Motor neuron (in vitro differentiated cells): ENCODE data around the gene PLEKHG4. TPM values are rescaled to one million over a fixed set of nuclear protein-coding genes. Genes with fewer than 3 reads are reported as not detected.
A peak's percentile ranks its signal among the peaks of the same experiment; 100 is the strongest.

ENCODE experiments used
- ATAC-seq, 8 experiments: fragments of 200-7000 bp; cut with Tn5 transposase; replicated peaks in 6 of 8; 2 replicates each; pipeline ENCODE4 v1.8.0; 2021; ENCODE audit warnings: mild to moderate bottlenecking in 8 of 8, moderate library complexity in 8 of 8
- H3K27ac ChIP-seq, 2 donors: fragments of 250-450 bp; sonication (Bioruptor Pico); 2 replicates each; pipeline ENCODE4 v1.9.0; 2021; ENCODE audit warnings: antibody characterized with exemption in 2 of 2, mild to moderate bottlenecking in 2 of 2, moderate library complexity in 1 of 2
- H3K4me1 ChIP-seq, 2 donors: fragments of 250-450 bp; sonication (Bioruptor Pico); replicated peaks in 1 of 2; 2 replicates each; pipeline ENCODE4 v1.6.1; 2021; ENCODE audit warnings: antibody characterized with exemption in 2 of 2, mild to moderate bottlenecking in 2 of 2, moderate library complexity in 1 of 2
- H3K4me3 ChIP-seq, 5 donors: fragments of 250-450 bp; sonication (Bioruptor Pico); 2 replicates each; pipeline ENCODE4 v1.9.0; 2021; ENCODE audit warnings: antibody characterized with exemption in 5 of 5, mild to moderate bottlenecking in 5 of 5, moderate library complexity in 4 of 5
- WGBS, 10 experiments: fragments of 450-650 bp; shearing (Covaris generic); methylation state at CpG; one replicate each; pipeline ENCODE4 v1.0.0; 2022; 5-methylcytosine and 5-hydroxymethylcytosine counted together
- in situ Hi-C, 9 experiments: fragments of 400-800 bp; cut with MboI; loops; one replicate each; pipeline ENCODE4 v1.15.0; 2021; ENCODE audit warnings: low sequenced_read_pairs in 9 of 9, low pct_unique_long_range_greater_than_20kb in 2 of 9; ENCODE audit not compliant: unreplicated experiment in 9 of 9
- total RNA-seq, 8 experiments: library from RNA; unstranded; fragments of 300-600 nt; gene quantifications; 2 replicates each; pipeline versions ENCODE4 v1.2.3 to v1.2.4, GENCODE V29; 2022

PLEKHG4 gene, protein sequence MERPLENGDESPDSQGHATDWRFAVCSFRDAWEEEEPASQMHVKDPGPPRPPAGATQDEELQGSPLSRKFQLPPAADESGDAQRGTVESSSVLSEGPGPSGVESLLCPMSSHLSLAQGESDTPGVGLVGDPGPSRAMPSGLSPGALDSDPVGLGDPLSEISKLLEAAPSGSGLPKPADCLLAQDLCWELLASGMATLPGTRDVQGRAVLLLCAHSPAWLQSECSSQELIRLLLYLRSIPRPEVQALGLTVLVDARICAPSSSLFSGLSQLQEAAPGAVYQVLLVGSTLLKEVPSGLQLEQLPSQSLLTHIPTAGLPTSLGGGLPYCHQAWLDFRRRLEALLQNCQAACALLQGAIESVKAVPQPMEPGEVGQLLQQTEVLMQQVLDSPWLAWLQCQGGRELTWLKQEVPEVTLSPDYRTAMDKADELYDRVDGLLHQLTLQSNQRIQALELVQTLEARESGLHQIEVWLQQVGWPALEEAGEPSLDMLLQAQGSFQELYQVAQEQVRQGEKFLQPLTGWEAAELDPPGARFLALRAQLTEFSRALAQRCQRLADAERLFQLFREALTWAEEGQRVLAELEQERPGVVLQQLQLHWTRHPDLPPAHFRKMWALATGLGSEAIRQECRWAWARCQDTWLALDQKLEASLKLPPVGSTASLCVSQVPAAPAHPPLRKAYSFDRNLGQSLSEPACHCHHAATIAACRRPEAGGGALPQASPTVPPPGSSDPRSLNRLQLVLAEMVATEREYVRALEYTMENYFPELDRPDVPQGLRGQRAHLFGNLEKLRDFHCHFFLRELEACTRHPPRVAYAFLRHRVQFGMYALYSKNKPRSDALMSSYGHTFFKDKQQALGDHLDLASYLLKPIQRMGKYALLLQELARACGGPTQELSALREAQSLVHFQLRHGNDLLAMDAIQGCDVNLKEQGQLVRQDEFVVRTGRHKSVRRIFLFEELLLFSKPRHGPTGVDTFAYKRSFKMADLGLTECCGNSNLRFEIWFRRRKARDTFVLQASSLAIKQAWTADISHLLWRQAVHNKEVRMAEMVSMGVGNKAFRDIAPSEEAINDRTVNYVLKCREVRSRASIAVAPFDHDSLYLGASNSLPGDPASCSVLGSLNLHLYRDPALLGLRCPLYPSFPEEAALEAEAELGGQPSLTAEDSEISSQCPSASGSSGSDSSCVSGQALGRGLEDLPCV
- 10 to 100 TPM in 2 of 8 experiments, 1 to 10 TPM in 6; 1.4 to 39.0 (median 5.6) TPM for total RNA-seq

DNA sequence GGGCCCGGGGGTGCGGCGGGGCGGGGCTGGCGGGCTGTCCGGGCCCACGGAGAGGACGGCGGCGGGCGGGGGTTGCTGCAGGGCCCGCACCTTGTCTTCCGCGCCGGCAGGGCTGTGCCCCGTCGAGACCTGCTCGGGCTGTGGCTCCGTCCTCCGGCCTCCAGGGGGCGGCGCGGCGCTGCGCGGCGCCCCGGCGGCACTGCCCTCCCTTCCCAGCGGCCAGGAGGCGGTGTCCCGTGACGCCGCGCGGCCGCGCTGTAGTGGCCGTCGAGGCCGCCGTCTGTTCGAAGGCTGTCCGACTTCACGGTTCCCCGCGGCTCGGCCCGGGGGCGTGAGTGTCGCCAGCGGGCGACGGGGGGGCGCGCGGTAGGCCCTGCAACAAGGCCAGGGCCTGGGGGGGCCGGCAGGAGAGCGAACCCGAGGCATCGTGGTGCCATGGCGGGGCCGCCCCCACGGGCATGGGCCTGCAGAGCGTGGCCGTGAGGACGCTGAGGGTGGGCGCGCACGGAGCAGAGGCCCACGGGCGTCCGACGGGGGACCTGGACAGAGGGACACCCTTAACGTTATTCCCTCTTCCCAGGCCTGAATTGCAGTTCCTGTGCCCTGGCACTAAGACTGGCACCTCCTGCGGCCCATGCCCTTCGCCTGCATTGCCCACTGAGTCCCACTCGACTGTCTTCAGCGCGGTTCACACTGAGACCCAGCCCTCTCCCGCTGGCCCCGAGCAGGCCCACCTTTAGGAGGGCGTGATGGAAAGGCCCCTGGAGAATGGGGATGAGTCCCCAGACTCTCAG is at the start of gene PLEKHG4:
TSS of gene PLEKHG4 (plus strand) at position 237 of the 794 bp plus-strand sequence. CDS start at position 750, 513 bp downstream.
- Histone ChIP-seq H3K4me1 (no peaks in the 10 kb centered on the region), H3K27ac (no peak within 1 kb of the TSS), H3K4me3 (peak within 1 kb of the TSS; percentile 19 to 42 (median 29))
- WGBS, 10 experiments = 92 to 96% methylated on average over 5 to 8 of the region's 83 CpGs; no CpG with 5 or more reads in 8 of the 10 experiments
- ATAC-seq = peak; percentile 79 to 99 (median 88)
- in situ Hi-C loops = no loop called here

GRCh38 chr16:67229906-67230808 is 49.2 kb upstream of the PLEKHG4 start:
- Histone ChIP-seq H3K27ac (no peak overlapping the region), H3K4me1 (peaks cover 11 to 12% of the 10 kb centered on the region in 2 donors), H3K4me3 (no peak overlapping the region)
- WGBS, 10 experiments = 75 to 100% (median 94%) methylated on average over 2 to 11 of the region's 32 CpGs; no CpG with 5 or more reads in 4 of the 10 experiments
- in situ Hi-C loops = loop anchor here in 1 of 9 experiments (25.0 kb wide), 1 partner anchor 182 kb away; the partner anchor contains the start of gene ZDHHC1
- no peak for ATAC-seq

DNA sequence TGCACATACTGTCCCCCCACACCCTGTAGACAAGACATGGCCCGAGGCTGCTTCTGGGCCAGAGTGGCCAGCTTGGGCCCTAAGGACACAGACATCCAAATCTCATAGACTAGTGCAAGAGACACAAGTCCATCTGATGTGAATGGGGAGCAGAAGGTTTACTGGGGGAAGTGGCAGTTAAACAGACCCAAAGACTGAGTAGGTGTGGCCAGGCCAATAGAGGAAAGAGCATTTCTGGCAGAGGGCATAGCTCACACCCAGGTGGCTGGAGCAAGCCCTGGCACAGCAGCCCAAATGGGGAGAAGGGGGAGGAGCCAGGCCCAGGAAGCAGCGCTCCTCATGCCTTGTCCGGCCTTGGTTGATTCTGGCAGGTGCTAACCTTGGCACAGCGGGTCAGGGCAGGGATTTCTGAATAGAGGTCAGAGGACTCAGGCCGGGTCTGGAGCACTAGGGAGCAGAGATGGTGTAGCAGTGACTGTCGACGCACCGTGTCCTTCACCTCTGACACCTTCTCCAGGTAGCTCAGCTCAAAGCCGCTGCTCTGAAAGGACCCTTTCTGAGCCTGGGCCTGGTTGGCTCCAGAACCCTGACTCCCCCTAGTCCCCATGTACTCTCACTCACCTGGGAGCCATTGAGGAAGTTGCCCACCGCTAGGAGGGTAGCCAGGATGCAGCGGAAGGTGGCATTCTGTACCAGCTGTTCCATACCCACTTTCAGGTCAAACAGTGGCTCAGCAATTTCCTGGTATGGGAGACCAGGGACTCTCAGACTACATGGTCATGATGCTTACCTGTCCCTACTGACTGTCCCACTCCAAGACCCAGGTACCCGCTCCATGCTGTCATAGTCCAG is 48.3 kb upstream of the PLEKHG4 start:
- Histone ChIP-seq H3K27ac (no peak overlapping the region), H3K4me3 (no peak overlapping the region), H3K4me1 (peaks cover 10 to 14% of the 10 kb centered on the region in 2 donors)
- in situ Hi-C loops = loop anchor here in 1 of 9 experiments (25.0 kb wide), 1 partner anchor 181 kb away; the partner anchor contains the start of gene ZDHHC1
- WGBS, 10 experiments = 89 to 100% (median 100%) methylated on average over 1 to 7 of the region's 12 CpGs; no CpG with 5 or more reads in 4 of the 10 experiments
- no peak for ATAC-seq

GRCh38 chr16:67233596-67233995 is 45.7 kb upstream of the PLEKHG4 start:
- H3K4me3 ChIP-seq = no peak overlapping the region
- in situ Hi-C loops = loop anchor here in 1 of 9 experiments (25.0 kb wide), 1 partner anchor 179 kb away; the partner anchor contains the start of gene ZDHHC1
- H3K4me1 ChIP-seq = peaks cover 3 to 6% of the 10 kb centered on the region in 2 donors
- WGBS, 10 experiments = 61 to 100% methylated on average over 1 to 5 of the region's 7 CpGs; no CpG with 5 or more reads in 8 of the 10 experiments
- no peak overlapping the region for H3K27ac ChIP-seq
- ATAC-seq = no peak

DNA sequence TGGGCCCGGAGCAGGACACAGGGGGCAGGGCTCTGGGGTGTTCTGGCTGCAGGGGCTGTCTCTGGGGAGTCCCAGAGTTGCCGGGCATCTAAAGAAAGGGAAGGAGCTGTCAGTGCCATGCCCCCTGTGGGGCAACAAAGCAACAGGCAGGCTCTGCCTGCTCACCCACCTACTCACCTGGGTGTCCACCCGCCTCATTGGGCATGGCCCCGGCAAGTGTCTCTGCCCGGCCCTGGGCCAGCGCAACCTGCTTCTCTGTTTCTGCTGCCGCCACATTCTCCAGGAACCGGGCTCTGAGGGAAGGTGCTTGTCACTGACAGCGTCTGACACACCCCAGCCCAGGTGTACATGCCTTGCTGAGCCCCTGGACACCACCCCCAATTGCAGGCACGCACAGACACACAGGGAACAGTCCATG is 45.1 kb upstream of the PLEKHG4 start:
- WGBS, 10 experiments = 90 to 100% (median 100%) methylated on average over 1 to 7 of the region's 10 CpGs; no CpG with 5 or more reads in 5 of the 10 experiments

DNA sequence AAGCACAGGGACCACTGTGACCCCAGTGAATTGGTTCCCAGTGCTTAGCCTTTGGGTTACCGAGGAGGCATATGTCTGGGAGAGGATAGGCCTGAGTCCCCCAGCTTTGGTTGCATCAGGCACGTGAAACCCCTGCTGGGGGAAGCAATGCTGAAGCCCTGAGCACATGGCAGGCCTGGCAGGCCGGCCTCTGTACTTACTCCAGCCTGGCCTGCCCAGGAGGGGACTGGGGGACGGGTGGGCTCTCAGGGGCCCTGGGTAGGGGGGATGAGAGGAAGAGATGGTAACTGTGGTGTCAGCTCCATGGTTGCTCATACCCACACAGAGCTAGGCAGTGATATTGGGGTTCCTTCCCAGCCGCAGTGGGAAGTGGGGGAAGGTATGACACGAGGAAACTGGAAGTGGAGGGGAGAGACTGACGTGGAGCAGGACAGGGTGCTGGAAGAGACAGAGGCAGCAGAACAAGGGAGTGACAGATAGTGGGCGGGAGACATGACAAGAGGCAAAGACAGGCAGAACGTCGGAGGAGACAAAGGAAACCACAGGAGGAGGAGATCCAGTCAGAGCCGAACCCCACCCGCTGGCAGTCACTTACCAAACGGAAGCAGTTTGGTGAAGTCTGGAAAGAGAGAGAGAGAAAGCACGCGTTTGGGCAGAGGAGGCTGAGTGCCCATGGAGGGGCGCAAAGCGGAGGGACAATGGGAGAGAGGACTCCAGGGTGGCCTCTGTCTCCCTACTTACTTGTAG is 43.3 kb upstream of the PLEKHG4 start:
- H3K27ac ChIP-seq = peak overlapping the region in 1 of 2 donors; percentile 62
- ATAC-seq = peak in 7 of 8 experiments; percentile 5 to 68 (median 53)
- H3K4me1 ChIP-seq = peaks cover 3 to 6% of the 10 kb centered on the region in 2 donors
- in situ Hi-C loops = loop anchor here in 1 of 9 experiments (25.0 kb wide), 1 partner anchor 176 kb away; the partner anchor contains the start of gene ZDHHC1
- peak overlapping the region; percentile 8 to 33 (median 15) for H3K4me3 ChIP-seq
- 41 to 100% (median 72%) methylated on average over 1 to 11 of the region's 17 CpGs; no CpG with 5 or more reads in 3 of the 10 experiments for WGBS, 10 experiments

More for the DNA sequence above, 45.1 kb upstream of the PLEKHG4 start:
- Histone ChIP-seq H3K4me3 (no peak overlapping the region), H3K4me1 (peaks cover 3 to 6% of the 10 kb centered on the region in 2 donors), H3K27ac (no peak overlapping the region)
- no peak for ATAC-seq
- in situ Hi-C loops = loop anchor here in 1 of 9 experiments (25.0 kb wide), 1 partner anchor 178 kb away; the partner anchor contains the start of gene ZDHHC1

DNA sequence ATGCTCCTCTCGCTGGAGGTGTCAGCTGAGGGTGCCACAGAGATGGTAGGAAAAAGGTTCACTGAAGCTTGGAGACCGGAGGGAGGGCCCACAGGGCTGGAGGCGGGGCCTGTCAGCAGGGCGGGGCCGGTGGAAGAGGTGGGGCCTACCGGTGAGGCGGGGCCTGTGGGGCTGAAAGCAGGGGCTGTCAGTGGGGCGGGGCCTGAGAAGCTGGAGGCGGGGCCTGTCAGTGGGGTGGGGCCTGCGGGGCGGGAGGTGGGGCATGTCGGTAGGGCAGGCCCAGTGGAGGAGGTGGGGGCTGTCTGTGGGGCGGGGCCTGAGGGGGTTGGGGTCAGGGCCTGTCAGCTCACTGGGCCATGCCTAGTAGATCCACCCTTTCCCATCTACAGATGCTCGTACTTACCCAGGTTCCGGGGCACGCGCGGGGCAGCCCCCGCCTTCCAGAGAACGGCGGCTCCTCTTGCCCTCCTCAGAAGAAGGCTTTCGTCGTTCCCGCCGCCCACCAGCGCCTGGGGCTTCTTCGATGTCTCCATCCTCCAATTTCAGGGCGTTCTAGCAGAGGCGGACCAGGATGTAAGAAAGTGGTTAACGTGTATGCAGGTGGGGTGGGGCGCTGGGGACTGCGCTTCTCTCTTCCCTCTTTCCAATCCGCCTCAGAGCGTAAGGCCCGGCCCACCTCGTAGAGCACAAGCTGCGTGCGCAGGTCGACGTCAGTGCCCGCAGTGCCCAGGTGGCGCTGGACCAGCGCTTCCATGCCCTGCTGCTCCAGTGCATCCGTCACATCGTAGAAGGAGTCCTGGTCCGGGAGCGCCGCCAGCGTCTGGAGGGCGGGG is 42.6 kb upstream of the PLEKHG4 start:
- Histone ChIP-seq H3K4me3 (peak overlapping the region; percentile 8 to 33 (median 15)), H3K27ac (peak overlapping the region in 1 of 2 donors; percentile 62), H3K4me1 (peaks cover 3 to 6% of the 10 kb centered on the region in 2 donors)
- ATAC-seq = peak; percentile 46 to 82 (median 66)
- in situ Hi-C loops = loop anchor here in 1 of 9 experiments (25.0 kb wide), 1 partner anchor 176 kb away; the partner anchor contains the start of gene ZDHHC1
- 94% methylated on average over 3 of the region's 50 CpGs; no CpG with 5 or more reads in 9 of the 10 experiments for WGBS, 10 experiments

DNA sequence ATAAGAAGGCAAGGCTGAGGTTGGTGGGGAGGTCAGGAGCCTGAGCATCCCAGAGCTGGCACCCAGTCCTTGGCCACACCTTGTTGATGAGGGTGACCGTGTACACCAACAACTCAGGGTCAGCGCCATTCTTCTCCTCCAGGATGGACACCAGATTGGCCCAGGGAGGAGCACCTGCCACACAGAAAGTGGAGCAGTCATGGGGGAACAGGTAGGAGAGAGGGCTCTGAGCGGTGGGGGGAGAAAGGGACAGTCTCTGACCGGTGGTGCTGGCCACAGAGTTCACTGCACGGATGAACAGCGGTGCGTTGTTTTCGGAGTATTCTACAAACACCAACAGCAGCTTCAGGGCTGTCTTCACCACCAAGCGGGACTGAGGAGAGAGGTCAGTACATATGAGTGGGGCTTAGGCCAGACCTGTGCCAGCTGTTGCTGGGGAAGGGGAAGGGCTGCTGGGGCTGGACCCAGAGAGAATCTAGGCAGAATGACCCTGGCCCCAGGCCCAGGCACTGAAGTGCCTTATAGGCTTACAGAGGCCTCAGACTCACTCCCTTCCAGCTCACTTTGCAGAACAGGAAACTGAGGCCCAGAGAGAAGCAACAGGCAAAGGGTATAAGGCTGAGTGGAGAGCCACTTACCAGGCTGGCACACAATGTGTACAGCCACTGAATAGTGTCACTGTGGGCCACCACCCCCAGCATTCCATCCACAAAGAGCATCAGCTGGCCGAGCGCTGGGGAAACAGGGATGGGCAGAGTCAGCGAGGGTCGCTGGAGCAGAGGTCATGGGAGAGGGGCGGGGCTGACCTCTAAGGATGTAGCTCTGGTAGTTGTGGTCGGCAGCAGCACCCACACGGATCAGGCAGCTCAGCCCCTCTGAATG is 41.7 kb upstream of the PLEKHG4 start:
- 41 to 100% (median 80%) methylated on average over 5 to 8 of the region's 16 CpGs; no CpG with 5 or more reads in 6 of the 10 experiments for WGBS, 10 experiments
- peaks cover 3 to 6% of the 10 kb centered on the region in 2 donors for H3K4me1 ChIP-seq

More for the DNA sequence above, 41.7 kb upstream of the PLEKHG4 start:
- Histone ChIP-seq H3K4me3 (no peak overlapping the region), H3K27ac (no peak overlapping the region)
- no peak for ATAC-seq
- in situ Hi-C loops = loop anchor here in 1 of 9 experiments (25.0 kb wide), 1 partner anchor 175 kb away; the partner anchor contains the start of gene ZDHHC1
